A172 (cell line): ENCODE results near the gene SCGB1C1. TPM values are rescaled to one million over a fixed set of nuclear protein-coding genes. Genes with fewer than 3 reads are reported as not detected.
A peak's percentile ranks its signal among the peaks of the same experiment; 100 is the strongest.
"Not testable (repeated sequence)": the region's sequence is repeated elsewhere in the genome, so short reads cannot be mapped to it uniquely, and the experiment has no call there.

Experiments used
- DNase-seq: peaks from one replicate; pipeline ENCODE4 v3.0.0-alpha.2; 2015; ENCODE audit warnings: low spot score
- total RNA-seq: library from RNA; depleted of rRNA; stranded (reverse); fragments of >200 nt; shearing (Covaris generic); gene quantifications from 2 replicates; pipeline ENCODE4 v1.2.3, GENCODE V29; 2014

The SCGB1C1 gene
- total RNA-seq, 1 experiment from 2014 or later: not detected

DNA sequence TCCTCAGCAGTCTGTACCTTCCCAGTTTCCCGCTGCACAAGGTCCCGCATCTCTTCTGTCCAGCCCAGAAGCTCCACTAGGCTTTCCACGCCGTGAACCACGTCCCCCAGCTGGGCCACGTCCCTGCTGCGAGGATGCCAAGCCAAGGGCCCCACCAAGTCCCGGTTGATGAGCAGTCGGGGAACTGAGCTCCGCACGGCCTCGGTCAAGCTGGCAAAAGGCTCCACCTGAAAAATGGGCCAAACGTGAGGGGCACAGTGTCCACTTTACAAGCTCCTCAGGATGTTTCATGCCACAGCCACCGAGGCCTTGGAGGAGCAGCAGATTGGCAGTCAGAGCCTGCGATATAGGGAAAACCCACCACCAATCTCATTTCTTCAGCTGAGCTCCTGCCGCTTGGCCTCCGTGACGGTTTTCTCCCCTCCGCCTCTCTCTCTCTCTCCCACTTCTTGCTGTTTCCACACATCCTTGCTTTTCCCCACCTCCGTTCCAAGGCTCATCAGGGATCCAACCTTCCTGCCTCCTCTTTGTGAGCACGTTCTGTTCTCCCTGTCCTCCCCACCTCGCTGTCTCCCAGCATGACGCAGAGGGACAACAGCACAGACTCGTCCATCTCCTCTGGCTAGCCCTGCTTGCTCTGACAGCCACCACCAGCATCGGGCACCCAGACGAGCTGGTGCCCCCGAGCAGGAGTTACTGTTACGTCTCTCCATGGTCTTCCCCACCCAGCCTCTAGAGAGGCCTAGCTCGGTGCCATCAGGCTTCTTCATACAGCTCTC lies 26.1 kb downstream of the SCGB1C1 start:
- no peak for DNase-seq

DNA sequence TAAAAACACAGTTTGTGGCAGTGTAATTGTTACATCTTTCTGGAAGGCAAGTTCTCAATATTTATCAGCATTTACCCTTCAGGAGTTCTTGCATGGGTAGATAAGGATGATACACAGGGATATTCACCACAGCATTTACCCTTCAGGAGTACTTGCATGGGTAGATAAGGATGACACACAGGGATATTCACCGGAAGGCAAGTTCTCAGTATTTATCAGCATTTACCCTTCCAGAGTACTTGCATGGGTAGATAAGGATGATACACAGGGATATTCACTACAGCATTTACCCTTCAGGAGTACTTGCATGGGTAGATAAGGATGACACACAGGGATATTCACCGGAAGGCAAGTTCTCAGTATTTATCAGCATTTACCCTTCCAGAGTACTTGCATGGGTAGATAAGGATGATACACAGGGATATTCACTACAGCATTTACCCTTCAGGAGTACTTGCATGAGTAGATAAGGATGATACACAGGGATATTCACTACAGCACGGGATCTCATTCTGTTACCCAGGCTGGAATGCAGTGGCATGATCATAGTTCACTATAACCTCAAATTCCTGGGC lies 27.9 kb downstream of the SCGB1C1 start:
- DNase-seq: not testable (repeated sequence)

DNA sequence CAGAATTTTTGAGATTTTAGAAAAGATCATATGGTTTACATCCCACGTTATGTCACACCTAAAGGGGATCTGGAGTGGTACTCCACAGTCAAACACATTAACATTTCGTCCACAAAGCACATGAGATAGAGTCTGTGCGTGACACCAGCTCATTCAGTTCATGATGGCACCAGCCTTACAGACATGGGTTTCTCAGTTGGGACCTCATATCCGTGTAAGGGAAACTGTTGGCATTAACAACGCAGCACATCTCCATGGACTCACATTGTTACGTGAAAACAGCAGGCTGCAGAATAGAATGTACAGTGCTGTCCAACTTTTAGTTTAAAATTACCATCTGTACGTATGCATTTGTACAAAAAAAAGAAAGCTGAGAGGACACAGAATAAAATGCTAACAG lies 28.7 kb downstream of the SCGB1C1 start:
- no peak for DNase-seq

DNA sequence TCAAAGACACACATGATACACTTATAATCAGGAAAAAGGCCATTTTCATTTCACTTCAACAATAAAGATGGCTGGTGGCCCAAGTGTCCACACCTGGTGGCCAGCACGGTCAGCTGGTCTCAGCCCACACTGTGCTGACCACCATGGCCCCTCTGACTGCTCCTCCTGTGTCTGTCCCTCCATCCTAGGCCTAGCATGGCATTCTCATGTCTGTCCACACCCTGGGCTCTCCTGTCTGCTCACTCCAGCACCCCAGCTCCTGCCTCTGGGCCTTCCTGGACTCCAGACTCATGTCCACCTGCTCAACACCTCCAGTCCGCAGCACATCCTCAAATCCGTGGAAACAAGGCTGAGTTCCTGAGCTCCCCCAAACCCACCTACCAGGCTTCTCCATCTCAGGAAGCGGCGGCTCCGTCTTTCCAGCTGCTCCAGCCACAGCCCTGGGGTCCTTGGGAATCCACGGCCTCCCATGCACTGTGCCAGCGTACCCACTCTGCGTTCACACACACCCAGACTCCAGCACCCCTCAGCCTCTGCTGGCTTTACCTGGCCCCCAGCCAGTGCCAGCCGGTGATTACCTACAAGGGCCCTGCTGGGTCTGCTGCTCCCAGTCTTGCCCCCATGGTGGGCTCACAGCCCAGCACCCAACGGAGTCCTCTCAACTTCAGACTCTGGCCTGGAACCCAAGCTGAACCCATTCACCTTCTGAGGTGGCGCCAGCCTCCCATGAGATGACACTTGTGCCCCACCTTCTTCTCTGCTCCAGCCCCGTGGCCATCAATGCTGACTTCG lies 29.3 kb downstream of the SCGB1C1 start:
- no peak for DNase-seq

DNA sequence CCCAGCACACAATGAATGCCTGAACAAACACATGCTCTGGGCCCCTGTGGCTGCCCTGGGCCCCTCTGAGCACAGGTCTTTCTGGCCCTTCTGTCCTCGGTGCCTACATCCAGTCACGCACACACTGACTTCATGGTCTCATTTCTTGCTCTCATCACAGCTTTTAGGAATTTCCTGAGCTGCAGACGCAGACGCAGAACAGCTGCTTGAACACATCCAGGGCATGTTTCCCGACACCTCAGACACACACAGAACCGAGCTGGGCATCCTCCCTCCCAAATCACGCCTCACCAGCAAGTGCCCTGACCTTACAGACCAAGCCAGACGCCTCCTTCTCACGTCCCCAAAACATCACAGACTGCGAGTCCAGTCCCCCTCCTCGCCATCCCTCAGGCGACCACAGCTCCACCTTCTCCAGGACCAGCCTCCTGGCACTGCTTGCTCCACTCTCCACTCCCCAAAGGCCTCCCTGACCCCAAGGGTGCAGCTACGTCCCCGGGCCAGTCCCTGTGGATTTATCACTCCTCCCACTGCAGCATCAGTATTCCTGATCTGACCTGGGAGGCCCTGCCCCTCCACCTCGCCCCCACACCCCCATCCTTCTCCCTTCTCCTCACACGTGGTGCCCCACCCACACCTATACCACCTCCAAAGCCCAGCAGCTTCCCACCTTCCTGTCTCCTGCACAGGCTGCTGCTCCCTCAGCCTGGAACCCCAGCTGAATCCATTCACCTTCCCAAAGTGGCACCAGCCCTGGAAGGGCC lies 30.3 kb downstream of the SCGB1C1 start:
- DNase-seq: no peak

DNA sequence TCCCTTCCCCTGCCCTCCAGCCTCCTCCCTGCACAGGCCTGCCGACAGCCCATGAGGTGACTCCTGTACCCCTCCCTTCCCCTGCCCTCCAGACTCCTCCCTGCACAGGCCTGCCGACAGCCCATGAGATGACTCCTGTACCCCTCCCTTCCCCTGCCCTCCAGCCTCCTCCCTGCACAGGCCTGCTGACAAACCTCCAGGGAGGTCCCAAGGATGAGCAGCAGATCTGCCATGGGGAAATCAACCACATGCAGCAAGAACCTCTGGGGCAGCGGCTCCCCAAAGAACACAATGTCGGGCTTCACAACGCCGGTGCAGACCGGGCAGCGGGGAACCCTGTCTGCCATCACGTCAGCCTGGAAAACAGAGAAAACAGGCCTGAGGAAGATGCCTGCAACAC lies 31.0 kb downstream of the SCGB1C1 start:
- DNase-seq: no peak

DNA sequence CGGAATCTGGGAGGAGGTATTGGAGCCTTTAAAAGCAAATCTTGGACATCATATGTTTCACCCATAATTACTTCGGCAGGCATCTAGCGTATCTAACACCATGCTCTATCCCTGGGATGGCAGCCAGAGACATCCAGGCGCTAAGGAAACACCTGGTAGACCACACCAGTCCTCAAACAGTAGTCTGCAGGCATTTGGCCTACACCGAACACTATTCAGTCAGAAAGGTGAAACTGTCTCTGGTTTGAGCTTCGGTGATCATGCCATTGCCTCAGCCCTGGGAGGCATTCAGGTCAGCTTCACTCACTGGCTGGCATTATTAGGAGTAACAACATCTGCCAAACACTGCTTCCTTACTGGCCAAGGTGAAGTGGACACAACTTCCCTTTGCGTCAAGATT lies 31.5 kb downstream of the SCGB1C1 start:
- DNase-seq: no peak

DNA sequence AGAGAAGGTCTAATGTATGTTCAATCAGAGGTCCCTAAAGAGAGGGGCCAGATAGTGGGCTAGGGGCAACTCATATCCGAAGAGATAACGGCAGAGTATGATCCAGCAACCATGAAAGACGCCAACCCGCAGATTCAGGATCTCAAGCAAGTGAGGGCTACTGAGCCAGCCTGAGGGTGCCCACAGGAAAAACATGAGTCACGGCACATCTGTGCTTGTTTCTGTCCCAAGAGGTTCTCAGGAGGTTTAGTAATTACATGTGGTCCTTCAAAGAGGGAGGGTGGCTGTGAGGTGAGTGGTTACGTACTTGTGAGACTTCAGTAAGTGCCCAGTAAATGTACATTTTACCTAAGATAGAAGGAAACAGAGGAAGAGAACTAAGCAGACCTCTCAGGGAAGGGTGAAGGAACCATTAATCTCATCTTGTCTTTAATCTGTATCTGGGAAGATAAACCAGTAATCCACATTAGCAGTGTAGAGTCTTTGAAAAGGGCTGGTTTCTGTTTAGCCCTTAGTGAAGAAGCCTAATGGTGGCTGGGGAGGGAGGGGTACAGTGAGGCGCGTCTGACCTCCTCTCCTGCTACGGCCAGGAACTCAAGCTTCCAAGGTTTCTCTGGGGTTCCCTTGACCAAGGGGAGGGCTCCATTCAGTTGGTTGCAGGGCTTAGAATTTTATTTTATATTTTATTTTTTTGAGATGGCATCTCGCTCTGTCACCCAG lies 33.0 kb downstream of the SCGB1C1 start:
- peak; percentile 23 for DNase-seq

DNA sequence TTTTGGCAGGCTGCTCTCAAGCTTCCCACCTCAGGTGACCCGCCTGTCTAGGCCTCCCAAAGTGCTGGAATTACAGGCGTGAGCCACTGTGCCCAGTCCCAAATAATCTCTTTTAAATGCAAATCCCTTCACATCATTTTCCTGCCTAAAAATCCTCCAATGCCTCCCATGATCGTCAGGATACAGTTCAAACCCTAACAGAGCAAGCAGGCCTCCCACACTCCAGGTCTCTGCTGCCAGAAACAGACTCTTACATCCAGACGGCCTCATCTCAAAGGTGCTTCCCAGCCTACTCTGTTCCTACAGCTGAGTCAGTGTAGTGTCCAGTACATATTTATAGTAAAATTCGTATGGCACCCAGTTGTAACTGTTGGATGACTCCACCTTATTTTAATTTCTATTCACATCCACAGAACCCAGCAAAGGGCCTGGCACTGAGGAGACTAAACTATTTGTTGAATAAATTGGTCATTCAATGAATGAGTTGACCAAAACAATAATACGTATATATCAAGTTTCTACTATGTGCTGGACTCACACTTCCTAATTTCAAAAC lies 35.0 kb downstream of the SCGB1C1 start:
- DNase-seq: no peak

DNA sequence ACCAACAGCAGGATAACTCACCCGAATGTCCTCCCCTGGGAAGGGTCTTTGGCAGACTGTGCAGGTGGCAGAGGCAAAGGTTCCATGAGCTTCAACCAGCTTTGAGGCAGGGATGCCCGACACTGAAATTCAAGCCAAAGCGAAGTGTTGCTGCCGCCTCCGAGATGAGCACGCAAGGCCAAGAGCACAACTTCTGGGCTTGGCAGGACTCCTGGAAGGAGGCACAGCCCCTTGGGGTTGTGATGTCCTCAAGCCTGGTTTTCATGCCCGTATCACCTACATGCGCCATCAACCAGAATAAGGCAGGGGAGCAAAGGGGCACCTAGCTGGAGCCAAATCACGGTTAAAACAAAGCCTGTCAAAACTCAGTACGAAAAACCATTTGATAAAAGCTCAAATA lies 37.6 kb downstream of the SCGB1C1 start:
- DNase-seq: no peak

DNA sequence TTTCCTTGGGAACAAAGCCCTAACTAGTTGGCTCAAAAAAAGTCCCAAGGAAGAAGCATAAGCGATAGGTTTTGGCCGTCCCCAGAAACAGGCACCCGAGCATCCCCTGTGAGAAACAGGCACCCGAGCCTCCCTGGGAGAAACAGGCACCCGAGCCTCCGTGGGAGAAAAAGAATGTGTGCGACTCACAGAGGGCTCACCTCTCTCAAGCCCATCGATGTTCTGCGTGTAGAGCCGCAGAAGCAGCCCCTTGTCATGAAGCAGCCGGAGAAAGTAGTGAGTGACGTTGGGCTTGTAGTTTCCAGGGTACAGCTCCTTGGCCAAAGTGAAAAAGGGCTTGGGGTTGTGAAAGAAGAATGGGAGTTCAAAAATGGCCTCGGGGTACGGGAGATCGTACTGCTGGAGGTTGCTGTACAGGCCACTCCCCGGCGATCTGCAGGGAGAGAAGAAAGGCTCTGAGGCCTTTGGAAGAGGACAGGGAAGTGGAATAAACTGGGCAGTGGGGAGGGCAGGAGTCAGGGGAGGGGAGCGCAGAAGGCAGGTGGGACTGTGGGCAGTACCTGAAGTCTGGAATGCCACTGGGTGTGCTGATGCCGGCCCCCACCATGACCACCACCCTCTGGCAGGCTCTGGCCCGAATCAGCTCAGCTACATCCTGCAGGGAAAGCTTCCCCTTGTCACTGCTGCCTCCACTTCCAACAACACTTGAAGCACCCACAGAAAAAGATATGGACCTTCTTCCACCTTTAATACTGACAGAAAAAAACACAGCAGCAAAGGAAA lies 40.1 kb downstream of the SCGB1C1 start:
- DNase-seq: no peak

DNA sequence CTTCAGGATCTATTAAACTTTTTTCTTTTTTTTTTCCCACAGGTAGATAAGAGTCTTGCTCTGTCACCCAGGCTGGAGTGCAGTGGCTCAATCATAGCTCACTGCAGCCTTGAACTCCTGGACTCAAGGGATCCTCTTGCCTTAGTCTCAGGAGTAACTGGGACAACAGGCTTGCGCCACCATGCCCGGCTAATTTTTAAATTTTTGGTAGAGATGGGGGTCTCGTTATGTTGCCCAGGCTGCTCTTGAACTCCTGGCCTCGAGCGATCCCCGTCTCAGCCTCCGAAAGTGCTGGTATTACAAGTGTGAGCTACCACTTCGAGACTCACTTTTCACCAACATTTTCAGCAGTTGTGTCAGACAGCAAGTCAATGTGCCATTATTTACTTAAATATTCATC lies 42.3 kb downstream of the SCGB1C1 start:
- no peak for DNase-seq

DNA sequence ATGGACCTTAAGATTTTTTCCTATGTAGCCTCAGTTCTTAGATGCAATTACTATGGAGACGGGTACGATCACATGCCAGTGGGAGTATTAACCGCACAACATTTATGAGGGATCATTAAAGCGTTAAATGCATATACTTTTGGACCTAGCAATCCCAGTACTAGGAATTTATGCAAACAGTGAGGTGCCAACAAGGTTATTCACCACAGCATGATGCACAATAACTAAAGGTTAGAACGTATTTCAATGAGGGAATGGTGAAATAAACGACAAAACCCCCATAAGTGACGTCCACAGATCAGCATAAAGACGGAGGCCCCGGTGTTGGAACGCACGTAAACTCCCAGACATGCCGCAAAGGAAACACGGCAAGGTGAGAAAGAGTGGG lies 42.7 kb downstream of the SCGB1C1 start:
- DNase-seq: no peak

DNA sequence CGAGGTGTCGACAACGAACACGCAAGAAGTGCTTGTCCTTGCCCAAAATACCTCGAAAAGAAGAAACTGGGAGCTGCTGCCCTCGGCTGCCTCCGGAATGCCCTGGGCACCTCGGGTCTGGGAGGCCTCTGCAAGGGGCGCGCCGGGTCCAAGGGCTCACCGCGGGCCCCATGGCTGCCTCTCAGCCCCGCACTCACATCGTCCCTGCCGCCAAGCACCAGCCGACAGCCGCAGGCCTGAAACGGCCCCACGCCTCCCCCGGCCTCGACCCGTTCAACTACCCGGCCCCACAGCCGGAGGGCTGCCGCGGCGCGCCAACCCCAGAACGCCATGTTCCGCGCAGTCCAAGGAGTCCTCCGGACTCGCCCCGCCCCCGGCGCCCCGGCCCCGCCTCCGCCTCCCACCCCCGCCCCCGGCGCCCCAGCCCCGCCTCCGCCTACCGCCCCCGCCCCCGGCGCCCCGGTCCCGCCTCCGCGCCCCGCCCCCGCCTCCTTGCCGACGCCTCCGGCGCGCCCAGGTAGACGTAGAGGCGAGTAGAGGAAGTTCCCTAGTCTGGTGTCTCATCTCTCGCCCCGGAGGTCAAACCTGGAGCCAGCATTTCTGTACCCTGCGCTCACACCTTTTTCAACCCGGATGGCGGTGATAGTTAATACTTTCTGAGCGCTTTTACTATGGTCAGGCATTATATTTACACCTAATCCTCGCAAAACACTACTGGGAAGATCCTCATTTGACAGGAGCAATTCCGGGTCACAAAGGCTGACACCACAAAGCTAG lies 43.3 kb downstream of the SCGB1C1 start, which contains the start of gene SIRT3:
Gene SIRT3 (minus strand): TSS at position 346 of the 777 bp plus-strand sequence. CDS start 14 bp downstream, at position 332.
- peak; percentile 83 for DNase-seq

DNA sequence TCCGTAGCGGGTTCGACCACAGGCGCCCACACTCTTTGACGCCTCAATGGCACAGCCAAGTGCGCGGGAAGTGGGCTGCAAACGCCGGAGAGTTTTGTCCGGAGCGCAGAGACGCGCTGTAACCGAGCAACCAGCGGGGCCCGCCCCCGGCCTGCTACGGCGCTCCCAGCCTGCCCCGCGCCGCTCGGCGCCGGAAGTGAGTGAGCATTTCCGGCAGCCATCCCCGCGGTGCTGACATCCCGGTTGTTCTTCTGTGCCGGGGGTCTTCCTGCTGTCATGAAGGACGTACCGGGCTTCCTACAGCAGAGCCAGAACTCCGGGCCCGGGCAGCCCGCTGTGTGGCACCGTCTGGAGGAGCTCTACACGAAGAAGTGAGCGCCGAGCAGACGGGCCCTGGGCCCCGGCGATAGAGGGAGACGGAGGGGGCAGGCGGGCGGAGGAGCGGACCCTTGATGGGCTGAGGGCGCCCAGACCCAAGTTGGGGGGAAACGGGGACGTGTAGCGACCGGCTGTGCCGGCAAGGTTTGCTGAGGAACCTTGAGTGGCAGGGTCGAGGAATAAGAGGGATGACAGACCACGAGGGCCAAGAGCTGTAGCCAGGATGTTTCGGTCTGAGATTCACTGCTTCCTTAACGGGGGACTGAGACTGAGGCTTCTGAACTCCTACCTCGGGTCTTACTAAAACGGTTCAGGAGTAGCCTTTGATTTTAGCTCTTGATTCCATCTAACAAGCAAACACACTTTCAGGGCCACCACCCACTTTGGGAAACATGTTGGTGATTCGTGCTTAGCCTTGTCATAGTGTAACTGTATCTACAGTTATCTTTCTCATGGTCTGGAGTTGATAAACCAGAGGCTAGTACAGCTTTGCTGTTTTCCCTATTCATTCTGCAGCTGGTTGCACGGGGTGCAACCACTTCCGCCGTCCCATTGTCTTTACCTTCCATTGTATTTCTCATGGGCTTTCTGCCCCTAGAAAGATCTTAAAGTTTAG lies 44.2 kb downstream of the SCGB1C1 start, which contains the start of gene PSMD13:
Gene PSMD13 (plus strand): TSS at position 203 of the 994 bp plus-strand sequence. CDS start 74 bp downstream, at position 277.
- DNase-seq: peak; percentile 79

DNA sequence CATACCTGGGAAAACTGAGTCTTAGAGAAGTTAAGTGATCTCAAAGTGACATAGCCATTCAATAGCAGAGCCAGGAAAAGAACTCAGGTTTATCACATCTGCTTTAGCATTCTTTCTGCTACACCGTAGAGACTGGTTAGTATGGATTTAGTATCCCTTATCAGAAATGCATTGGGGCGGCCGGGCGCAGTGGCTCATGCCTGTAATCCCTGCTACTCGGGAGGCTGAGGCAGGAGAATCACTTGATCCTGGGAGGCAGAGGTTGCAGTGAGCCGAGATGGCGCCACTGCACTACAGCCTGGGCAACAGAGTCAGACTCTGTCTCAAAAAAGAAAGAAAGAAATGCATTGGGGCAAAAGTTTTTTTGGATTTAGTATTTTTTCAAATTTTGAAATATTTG lies 45.5 kb downstream of the SCGB1C1 start:
- DNase-seq: not testable (repeated sequence)

DNA sequence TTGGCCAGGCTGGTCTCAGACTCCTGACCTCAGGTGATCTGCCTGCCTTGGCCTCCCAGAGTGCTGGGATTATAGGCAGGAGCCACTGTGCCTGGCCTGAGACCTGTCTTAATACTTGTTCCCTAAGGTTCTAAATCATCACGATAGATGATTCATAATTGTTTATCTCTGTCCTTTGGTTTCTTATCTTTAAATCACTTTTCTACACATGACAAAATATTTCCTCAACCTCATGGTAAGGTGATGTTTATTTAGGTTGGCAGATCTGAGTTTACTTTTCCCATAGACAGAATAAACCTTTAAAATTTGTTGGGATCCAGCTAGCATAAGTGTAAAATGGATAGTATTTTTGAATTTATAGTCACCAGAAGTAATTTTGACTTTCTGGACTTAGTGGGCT lies 47.4 kb downstream of the SCGB1C1 start:
- DNase-seq: no peak

DNA sequence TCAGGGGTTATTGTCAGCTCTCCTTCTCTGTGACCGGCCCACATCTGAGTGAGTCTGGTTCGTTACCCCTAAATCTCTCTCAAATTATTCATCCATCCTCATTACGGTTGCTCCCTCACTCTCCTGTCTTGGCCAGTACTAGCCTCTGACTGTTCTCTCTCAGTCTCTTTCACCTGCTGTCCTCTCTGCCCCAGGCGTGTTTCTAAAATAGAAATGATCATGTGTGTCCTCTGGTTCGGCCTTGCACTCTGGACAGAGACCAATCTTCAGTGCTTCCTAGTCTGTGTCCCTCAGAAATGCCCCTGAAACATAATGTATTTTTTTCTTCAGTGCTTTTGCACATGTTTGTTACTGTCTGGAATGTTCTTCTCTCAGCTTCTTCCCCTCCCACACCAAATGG lies 48.8 kb downstream of the SCGB1C1 start:
- DNase-seq: no peak
